ENCODE data around the gene PEA15.

Gene PEA15

GRCh38 chr1:160162931-160163330 is 42.3 kb upstream of the PEA15 start:
- TF ChIP-seq CTCF (conservative IDR thresholded peaks at IDR 0.05): no peak
- no peak overlapping the region for H3K27ac ChIP-seq

- TF ChIP-seq CTCF (conservative IDR thresholded peaks at IDR 0.05): no peak
- no peak overlapping the region for H3K27ac ChIP-seq
These were observed 41.6 kb upstream of the PEA15 start for GRCh38 chr1:160163615-160164014.

GRCh38 chr1:160164121-160164520 is 41.1 kb upstream of the PEA15 start:
- no peak for TF ChIP-seq CTCF (conservative IDR thresholded peaks at IDR 0.05)
- H3K27ac ChIP-seq: no peak overlapping the region

GRCh38 chr1:160166166-160166868 is 38.9 kb upstream of the PEA15 start:
- no peak overlapping the region for H3K27ac ChIP-seq
- TF ChIP-seq CTCF (conservative IDR thresholded peaks at IDR 0.05): no peak

- no peak for TF ChIP-seq CTCF (conservative IDR thresholded peaks at IDR 0.05)
- no peak overlapping the region for H3K27ac ChIP-seq
These were observed 38.1 kb upstream of the PEA15 start for GRCh38 chr1:160167056-160167455.

- TF ChIP-seq CTCF (conservative IDR thresholded peaks at IDR 0.05): no peak
- no peak overlapping the region for H3K27ac ChIP-seq
These were observed 37.6 kb upstream of the PEA15 start for GRCh38 chr1:160167580-160167979.

GRCh38 chr1:160168016-160168415 is 37.2 kb upstream of the PEA15 start:
- no peak overlapping the region for H3K27ac ChIP-seq
- TF ChIP-seq CTCF (conservative IDR thresholded peaks at IDR 0.05): no peak

Measured in VCaP (cell line).